Activated CD8-positive, alpha-beta T cell treated with anti-CD3 and anti-CD28 coated beads, Interleukin-2, amount 10 ng/mL, durations not matched to agents 7 days and 5 days (primary cell): ENCODE results near the gene SCAMP5. TPM values are rescaled to one million over a fixed set of nuclear protein-coding genes. Genes with fewer than 3 reads are reported as not detected.

Source experiments
- ATAC-seq: fragments of 150-1000 bp; cut with Tn5 transposase; one replicate; pipeline ENCODE4 v1.10.0; 2021; ENCODE audit warnings: moderate library complexity
- CTCF ChIA-PET: fragments of 350-600 bp; sonication (Branson Sonifier 250); formaldehyde crosslinking; loops from one replicate; lab custom pipeline; 2021; ENCODE audit warnings: antibody characterized with exemption; lab: Charles Lee
- POLR2A ChIA-PET: fragments of 350-600 bp; sonication (Branson Sonifier 250); formaldehyde crosslinking; loops from one replicate; lab custom pipeline; 2021; ENCODE audit warnings: antibody characterized with exemption; lab: Charles Lee
- DNase-seq: peaks from one replicate; pipeline ENCODE4 v3.0.0-alpha.2; 2020
- H3K27ac Mint-ChIP-seq: one replicate; pipeline ENCODE4 v1.8.0; 2021; ENCODE audit warnings: mild to moderate bottlenecking, mixed read lengths
- H3K27me3 Mint-ChIP-seq: one replicate; pipeline ENCODE4 v1.8.0; 2021; ENCODE audit warnings: low read depth, mixed read lengths
- H3K36me3 Mint-ChIP-seq: one replicate; pipeline ENCODE4 v1.8.0; 2021; ENCODE audit warnings: low read depth, mixed read lengths
- H3K4me1 Mint-ChIP-seq: one replicate; pipeline ENCODE4 v1.8.0; 2021; ENCODE audit warnings: low read depth, mixed read lengths
- H3K4me3 Mint-ChIP-seq: one replicate; pipeline ENCODE4 v1.8.0; 2021; ENCODE audit warnings: mild to moderate bottlenecking, mixed read lengths
- H3K9me3 Mint-ChIP-seq: one replicate; pipeline ENCODE4 v1.8.0; 2022; ENCODE audit warnings: mixed read lengths; ENCODE audit not compliant: insufficient read depth
- total RNA-seq, 2 experiments: library from RNA; stranded (reverse); gene quantifications; one replicate each; pipeline ENCODE4 v1.2.3, GENCODE V29; 2021

SCAMP5 gene
- total RNA-seq, 2 experiments from 2014 or later = 1.1 TPM

DNA sequence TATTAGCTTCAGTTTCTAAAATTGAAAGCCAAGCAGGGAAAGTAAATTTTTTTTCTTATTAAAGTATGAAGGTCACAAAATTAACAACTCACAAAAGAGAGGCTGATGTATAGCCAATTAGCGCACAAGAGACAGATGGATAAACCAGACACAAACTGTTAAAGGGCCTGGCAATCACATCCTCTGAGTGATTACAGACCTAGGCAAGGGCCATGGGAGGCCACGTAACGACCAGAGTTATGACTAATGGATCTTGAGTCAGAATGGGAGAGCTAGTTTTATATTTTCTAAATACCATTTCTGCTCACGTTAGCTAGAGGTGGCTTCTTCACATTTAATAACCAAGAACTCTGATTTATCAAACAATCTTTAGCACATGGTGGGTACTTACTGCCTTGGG is 17.8 kb upstream of the SCAMP5 start:
- ChIA-PET POLR2A (no interaction called here), CTCF (interaction anchor here (2.4 to 3.0 kb wide), 2 partner anchors 10 to 11 kb away, joined by 7 to 9 read pairs; no protein-coding TSS in a partner anchor)
- Mint-ChIP-seq H3K4me3 (no peak overlapping the region), H3K36me3 (no peaks in the 10 kb centered on the region), H3K4me1 (peaks cover 10% of the 10 kb centered on the region), H3K27me3 (peaks cover 10% of the 10 kb centered on the region), H3K27ac (no peak overlapping the region), H3K9me3 (no peaks in the 10 kb centered on the region)
- no peak for DNase-seq
- no peak for ATAC-seq

- Mint-ChIP-seq H3K4me1 (peaks cover 10% of the 10 kb centered on the region), H3K27ac (no peak overlapping the region), H3K4me3 (no peak overlapping the region), H3K27me3 (peaks cover 5% of the 10 kb centered on the region), H3K36me3 (no peaks in the 10 kb centered on the region), H3K9me3 (no peaks in the 10 kb centered on the region)
- CTCF ChIA-PET = interaction anchor here (1.0 to 3.0 kb wide), 6 partner anchors 10 to 226 kb away, joined by 3 to 9 read pairs (median 6); no protein-coding TSS in a partner anchor
- POLR2A ChIA-PET = interaction anchor here (0.8 to 0.9 kb wide), 2 partner anchors 17 to 197 kb away, joined by 3 read pairs; no protein-coding TSS in a partner anchor
- DNase-seq (no peak), ATAC-seq (no peak)
Observed at GRCh38 chr15:74978077-74978476, 17.3 kb upstream of the SCAMP5 start.

DNA sequence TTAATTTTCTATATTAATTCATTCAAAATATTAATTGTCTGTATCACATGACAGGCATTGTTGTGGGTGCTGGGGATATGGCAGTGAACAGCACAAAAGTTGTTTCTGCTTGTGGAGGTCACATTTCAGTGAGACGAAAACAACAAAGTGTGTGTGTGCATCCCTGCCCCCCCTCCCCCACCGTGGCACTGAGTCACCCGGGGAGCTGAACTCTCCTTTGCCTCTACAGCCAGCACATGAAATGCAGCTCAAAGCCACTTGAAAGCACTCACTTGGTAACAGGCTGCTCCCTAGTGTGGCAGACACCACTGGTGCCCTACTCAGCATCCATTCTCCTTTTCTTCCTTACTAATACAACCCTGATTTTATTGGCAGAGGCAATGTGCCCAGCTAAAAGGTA is 16.9 kb upstream of the SCAMP5 start:
- Mint-ChIP-seq H3K27me3 (peaks cover 5% of the 10 kb centered on the region), H3K27ac (no peak overlapping the region), H3K4me1 (peaks cover 11% of the 10 kb centered on the region), H3K36me3 (no peaks in the 10 kb centered on the region), H3K9me3 (no peaks in the 10 kb centered on the region), H3K4me3 (no peak overlapping the region)
- ChIA-PET CTCF (interaction anchor here (0.7 to 3.0 kb wide), 8 partner anchors 9 to 225 kb away, joined by 3 to 9 read pairs (median 4); no protein-coding TSS in a partner anchor), POLR2A (interaction anchor here (0.8 to 0.9 kb wide), 2 partner anchors 16 to 198 kb away, joined by 3 read pairs; no protein-coding TSS in a partner anchor)
- DNase-seq (peak; percentile 51), ATAC-seq (peak; percentile 65)

DNA sequence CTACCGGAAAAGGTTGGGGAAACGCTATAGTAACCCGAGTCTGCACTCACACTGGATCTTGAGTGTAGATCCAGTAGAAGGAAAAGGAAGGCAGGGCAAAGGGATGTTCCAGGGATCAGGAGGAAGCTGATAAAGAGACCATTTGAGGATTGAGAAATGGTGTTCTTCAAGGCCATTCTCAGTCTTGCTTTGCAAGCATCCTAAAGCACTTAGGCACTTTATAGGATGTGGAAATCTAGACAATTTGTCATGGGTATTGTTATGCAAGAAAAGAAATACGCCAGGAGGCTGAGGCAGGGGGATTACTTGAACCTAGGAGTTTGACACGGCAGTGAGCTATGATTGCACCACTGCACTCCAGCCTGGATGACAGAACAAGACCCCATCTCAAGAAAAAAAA is 13.2 kb upstream of the SCAMP5 start:
- DNase-seq (no peak), ATAC-seq (no peak)
- POLR2A ChIA-PET = no interaction called here
- no peak overlapping the region for H3K27ac Mint-ChIP-seq
- H3K4me3 Mint-ChIP-seq = no peak overlapping the region
- CTCF ChIA-PET = no interaction called here
- H3K4me1 Mint-ChIP-seq = peaks cover 20% of the 10 kb centered on the region
- H3K9me3 Mint-ChIP-seq = no peaks in the 10 kb centered on the region
- peaks cover 11% of the 10 kb centered on the region for H3K27me3 Mint-ChIP-seq
- H3K36me3 Mint-ChIP-seq = no peaks in the 10 kb centered on the region

GRCh38 chr15:74983725-74984231 is 11.6 kb upstream of the SCAMP5 start:
- peak; percentile 48 for DNase-seq

DNA sequence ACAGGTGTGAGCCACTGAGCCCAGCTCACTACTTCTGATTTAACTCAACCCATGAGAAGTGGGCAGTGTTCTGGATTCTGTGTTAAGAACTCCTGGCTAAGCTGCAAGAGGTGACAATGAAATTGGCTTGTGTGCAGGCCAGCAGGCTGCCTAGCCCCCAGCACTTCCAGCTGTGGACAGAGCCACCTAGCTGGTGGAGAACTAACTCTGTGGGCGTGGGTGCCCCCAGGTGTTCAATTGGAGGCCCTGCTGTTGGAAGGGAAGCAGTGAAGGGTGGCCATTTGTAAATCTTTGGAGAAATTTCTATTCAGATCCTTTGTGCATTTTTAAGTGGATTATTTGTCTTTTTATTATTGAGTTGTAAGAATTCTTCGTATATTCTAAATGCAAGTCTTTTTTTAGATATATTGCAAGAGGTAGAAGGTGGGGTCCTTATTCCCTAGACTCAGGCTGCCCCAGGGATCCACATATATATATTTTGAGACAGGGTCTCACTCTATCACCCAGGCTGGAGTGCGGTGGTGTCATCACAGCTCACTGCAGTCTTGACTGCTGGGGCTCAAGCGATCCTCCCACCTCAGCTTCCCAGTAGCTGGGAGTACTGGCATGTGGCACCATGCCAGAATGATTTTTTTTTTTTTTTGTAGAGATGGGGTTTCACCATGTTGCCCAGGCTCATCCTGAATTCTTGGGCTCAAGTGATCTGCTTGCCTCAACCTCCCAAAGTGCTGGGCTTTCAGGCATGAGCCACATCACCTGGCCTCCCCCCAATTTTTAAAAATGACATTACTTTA is 7.2 kb upstream of the SCAMP5 start:
- no peak overlapping the region for H3K4me3 Mint-ChIP-seq
- H3K9me3 Mint-ChIP-seq = no peaks in the 10 kb centered on the region
- H3K27me3 Mint-ChIP-seq = peaks cover 18% of the 10 kb centered on the region
- H3K4me1 Mint-ChIP-seq = peaks cover 13% of the 10 kb centered on the region
- H3K27ac Mint-ChIP-seq = no peak overlapping the region
- DNase-seq (peak; percentile 71), ATAC-seq (peak; percentile 92)
- ChIA-PET POLR2A (no interaction called here), CTCF (interaction anchor here (0.8 to 1.6 kb wide), 12 partner anchors 10 to 352 kb away, joined by 3 to 9 read pairs (median 4); partner anchors contain the start of gene RPP25)
- H3K36me3 Mint-ChIP-seq = no peaks in the 10 kb centered on the region

More at GRCh38 chr15:74983725-74984231, 11.6 kb upstream of the SCAMP5 start:
- ATAC-seq = peak; percentile 56
- H3K4me3 Mint-ChIP-seq = no peak overlapping the region
- H3K4me1 Mint-ChIP-seq = peaks cover 10% of the 10 kb centered on the region
- no peaks in the 10 kb centered on the region for H3K36me3 Mint-ChIP-seq
- no peaks in the 10 kb centered on the region for H3K9me3 Mint-ChIP-seq
- peaks cover 11% of the 10 kb centered on the region for H3K27me3 Mint-ChIP-seq
- ChIA-PET CTCF (interaction anchor here (0.9 kb wide), 1 partner anchor 67 kb away, joined by 3 read pairs; no protein-coding TSS in a partner anchor), POLR2A (interaction anchor here (1.3 kb wide), 1 partner anchor 39 kb away, joined by 3 read pairs; the partner anchor contains the start of gene PPCDC)
- H3K27ac Mint-ChIP-seq = peak overlapping the region; percentile 9

DNA sequence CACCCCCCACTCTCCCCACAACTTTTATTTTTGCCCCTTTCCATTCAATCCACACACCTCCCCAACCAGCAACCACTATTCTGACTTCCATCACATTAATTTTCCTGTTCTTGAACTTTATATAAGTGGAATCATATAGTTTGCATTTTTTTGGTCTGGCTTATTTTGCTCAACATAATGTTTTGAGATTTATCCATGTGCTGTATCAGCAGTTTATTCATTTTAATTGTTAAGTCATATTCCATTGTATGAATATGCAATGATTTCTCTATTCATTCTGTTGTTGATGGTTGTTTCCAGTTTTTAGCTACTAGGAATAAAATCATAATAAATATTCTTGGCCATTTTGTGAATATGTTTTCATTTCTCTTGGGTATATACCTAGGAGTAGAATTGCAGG is 5.8 kb upstream of the SCAMP5 start:
- ATAC-seq (no peak), DNase-seq (no peak)
- Mint-ChIP-seq H3K9me3 (no peaks in the 10 kb centered on the region), H3K36me3 (no peaks in the 10 kb centered on the region), H3K27ac (no peak overlapping the region), H3K27me3 (peaks cover 18% of the 10 kb centered on the region), H3K4me1 (peaks cover 5% of the 10 kb centered on the region), H3K4me3 (no peak overlapping the region)
- ChIA-PET CTCF (no interaction called here), POLR2A (no interaction called here)

DNA sequence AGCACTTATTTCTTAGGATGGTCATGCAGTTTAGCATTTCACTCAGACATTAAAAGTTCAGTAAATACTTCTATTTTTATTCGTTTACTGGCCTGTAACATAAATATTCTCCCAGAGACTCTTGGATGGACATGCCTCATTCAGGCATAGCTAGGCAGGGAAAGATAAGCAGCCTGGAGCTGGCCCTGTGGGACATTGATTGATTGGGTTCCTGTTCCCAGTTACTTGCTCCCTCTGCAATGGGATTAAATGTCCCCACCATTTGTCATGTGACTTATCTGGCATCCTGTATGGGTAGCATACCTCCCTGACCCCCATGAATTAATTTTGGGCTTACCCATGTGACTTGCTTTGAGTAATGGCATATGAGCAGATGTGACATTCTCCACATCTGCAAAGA is 2.7 kb upstream of the SCAMP5 start:
- no peak overlapping the region for H3K27ac Mint-ChIP-seq
- DNase-seq = no peak
- no peak overlapping the region for H3K4me3 Mint-ChIP-seq
- CTCF ChIA-PET = no interaction called here
- POLR2A ChIA-PET = no interaction called here
- no peak for ATAC-seq
- H3K4me1 Mint-ChIP-seq = peaks cover 14% of the 10 kb centered on the region
- H3K27me3 Mint-ChIP-seq = peaks cover 28% of the 10 kb centered on the region
- H3K9me3 Mint-ChIP-seq = no peaks in the 10 kb centered on the region
- no peaks in the 10 kb centered on the region for H3K36me3 Mint-ChIP-seq

DNA sequence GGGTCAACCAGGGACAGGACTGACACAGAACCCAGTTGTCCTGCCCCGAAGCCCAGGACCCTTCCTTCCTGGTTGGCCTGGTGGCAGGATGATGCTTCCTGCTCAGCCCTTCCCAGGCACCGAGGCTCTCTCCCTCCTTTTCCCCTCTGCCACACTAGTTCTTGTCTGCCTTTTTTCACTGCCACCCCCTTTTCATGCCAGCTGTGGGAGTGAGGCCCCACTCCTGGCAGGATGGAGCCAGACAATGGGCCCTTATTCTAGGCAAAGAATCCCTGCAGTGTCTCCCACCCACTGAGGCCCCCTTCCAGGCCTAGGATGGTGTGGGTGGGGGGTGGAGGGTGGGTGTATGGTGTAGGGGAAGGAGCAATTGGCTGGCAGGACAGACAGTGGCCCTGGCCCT is 1.1 kb upstream of the SCAMP5 start:
- ATAC-seq = no peak
- POLR2A ChIA-PET = no interaction called here
- Mint-ChIP-seq H3K27me3 (peaks cover 37% of the 10 kb centered on the region), H3K27ac (no peak overlapping the region), H3K9me3 (no peaks in the 10 kb centered on the region), H3K4me3 (no peak overlapping the region), H3K4me1 (peaks cover 14% of the 10 kb centered on the region), H3K36me3 (no peaks in the 10 kb centered on the region)
- DNase-seq = no peak
- CTCF ChIA-PET = interaction anchor here (0.7 to 1.9 kb wide), 3 partner anchors 15 to 360 kb away, joined by 3 to 5 read pairs (median 4); no protein-coding TSS in a partner anchor

DNA sequence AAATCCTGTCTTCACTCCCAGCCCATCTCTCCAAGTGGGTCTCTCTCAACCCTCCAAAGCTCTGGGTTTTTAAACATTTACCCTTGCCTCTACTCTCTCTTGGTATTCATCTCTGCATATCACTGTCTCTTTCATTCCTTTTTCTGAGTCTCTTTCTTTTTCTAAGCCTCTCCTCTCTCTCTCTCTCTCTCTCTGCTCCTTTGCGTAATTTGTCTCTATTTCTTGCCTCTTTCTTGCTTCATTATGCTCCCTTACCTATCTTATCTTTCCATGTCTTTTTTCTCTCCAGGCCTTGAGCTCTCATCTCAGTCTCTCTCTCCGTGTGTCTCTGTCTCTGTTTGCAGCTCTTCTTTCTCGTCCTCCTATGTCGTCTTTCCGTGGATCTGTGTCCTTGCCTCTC is 678 bp upstream of the SCAMP5 start:
- ATAC-seq (no peak), DNase-seq (no peak)
- ChIA-PET CTCF (interaction anchor here (0.7 to 2.1 kb wide), 5 partner anchors 16 to 360 kb away, joined by 3 to 5 read pairs (median 4); no protein-coding TSS in a partner anchor), POLR2A (interaction anchor here (0.8 kb wide), 1 partner anchor 16 kb away, joined by 3 read pairs; no protein-coding TSS in a partner anchor)
- Mint-ChIP-seq H3K27ac (no peak overlapping the region), H3K9me3 (no peaks in the 10 kb centered on the region), H3K36me3 (no peaks in the 10 kb centered on the region), H3K4me1 (peaks cover 14% of the 10 kb centered on the region), H3K4me3 (peak overlapping the region; percentile 62), H3K27me3 (peaks cover 36% of the 10 kb centered on the region)

- ATAC-seq (no peak), DNase-seq (no peak)
- peak overlapping the region; percentile 62 for H3K4me3 Mint-ChIP-seq
- ChIA-PET POLR2A (no interaction called here), CTCF (interaction anchor here (1.3 to 2.1 kb wide), 4 partner anchors 29 to 361 kb away, joined by 3 to 5 read pairs (median 4); no protein-coding TSS in a partner anchor)
- no peaks in the 10 kb centered on the region for H3K36me3 Mint-ChIP-seq
- no peaks in the 10 kb centered on the region for H3K9me3 Mint-ChIP-seq
- H3K27ac Mint-ChIP-seq = no peak overlapping the region
- H3K4me1 Mint-ChIP-seq = peaks cover 12% of the 10 kb centered on the region
- H3K27me3 Mint-ChIP-seq = peaks cover 31% of the 10 kb centered on the region
Observed at GRCh38 chr15:74995779-74996765, 709 bp downstream of the SCAMP5 start.
